NCI-H2081 treated with DMSO at 0.1 percent for 48 hours (cell line): ENCODE measurements around the gene STOX2.

Source experiments
- DNase-seq: peaks from one replicate; lab custom pipeline; 2025; lab: John Stamatoyannopoulos, UW

Gene STOX2, protein sequence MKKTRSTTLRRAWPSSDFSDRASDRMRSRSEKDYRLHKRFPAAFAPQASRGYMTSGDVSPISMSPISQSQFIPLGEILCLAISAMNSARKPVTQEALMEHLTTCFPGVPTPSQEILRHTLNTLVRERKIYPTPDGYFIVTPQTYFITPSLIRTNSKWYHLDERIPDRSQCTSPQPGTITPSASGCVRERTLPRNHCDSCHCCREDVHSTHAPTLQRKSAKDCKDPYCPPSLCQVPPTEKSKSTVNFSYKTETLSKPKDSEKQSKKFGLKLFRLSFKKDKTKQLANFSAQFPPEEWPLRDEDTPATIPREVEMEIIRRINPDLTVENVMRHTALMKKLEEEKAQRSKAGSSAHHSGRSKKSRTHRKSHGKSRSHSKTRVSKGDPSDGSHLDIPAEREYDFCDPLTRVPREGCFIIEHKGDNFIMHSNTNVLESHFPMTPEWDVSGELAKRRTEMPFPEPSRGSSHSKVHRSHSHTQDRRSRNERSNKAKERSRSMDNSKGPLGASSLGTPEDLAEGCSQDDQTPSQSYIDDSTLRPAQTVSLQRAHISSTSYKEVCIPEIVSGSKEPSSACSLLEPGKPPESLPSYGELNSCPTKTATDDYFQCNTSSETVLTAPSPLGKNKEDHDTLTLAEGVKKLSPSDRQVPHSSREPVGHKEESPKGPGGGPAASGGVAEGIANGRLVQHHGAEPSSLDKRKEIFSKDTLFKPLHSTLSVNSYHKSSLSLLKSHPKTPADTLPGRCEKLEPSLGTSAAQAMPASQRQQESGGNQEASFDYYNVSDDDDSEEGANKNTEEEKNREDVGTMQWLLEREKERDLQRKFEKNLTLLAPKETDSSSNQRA (N-terminal part only)

DNA sequence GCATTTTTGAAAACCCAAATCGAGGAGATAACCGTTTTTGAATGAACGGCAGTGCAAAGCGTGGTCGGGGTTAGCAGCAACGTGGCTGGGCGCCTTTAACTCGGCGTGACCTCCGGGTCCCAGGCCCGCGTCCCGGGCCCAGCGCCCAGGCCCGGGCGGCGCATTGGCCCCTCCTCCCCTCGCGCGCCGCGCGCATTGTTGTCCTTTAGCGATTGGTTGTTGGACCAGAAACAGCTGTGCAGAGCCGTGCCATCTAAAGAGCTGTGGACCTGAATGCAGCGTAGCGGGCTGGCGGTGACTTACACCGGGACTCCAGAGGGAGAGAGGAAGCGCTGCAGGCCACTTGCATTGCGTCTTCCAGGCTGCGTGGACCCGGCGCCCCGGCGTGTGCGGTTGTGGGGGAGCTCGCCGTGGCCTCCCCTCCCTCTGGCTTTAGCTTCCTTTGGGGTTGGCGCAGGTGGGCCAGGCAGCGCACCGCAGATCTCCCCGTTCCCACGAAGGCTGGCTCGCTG, at the start of gene STOX2:
Gene STOX2, plus strand, starts transcription at position 227 of the 512 bp plus-strand sequence. CDS start 1,484 bp downstream, outside the sequence.
- DNase-seq = no peak

- no peak for DNase-seq
Measured at GRCh38 chr4:183855323-183856190, 49.5 kb upstream of the STOX2 start.

DNA sequence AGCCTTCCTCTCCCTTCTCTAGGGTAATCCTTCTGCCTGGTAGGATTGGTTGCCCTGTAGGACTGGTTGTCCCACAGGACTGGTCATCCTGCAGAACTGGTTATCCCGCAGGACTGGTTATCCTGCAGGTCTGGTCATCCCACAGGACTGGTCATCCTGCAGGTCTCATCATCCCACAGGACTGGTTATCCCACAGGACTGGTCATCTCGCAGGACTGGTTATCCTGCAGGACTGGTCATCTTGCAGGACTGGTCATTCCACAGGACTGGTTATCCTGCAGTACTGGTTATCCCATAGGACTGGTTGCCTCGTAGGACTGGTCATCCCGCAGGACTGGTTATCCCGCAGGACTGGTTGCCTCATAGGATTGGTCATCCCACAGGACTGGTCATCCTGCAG, 48.1 kb upstream of the STOX2 start:
- DNase-seq = no peak

DNA sequence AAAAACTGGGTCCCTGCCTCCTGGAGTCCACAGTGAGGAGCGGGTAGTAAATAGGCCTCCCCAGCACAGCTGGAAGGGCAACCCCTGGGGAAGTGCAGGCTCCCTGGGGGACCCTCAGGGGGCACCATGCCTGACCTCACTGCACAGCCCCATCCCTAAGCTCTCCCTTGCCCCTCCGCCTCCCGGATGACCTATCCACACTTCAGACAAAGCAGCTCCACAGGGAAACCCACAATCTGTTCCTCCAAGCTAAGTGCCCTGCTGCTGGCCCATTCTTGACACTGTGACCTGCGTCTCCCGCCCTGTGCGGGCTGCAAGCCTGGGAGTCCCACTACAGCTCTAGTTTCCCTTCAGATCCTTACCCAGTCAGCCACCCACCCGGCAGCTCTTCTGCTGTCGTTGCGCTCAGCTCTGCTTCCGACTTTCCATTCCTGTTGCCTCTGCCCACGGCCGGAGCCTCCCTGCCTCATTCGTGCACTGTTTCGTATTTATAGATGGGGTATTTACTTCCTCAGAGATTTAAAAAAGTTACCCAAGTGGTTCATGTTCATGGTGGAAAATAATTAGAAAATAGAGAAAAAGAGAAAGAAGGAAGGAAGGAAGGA, 47.0 kb upstream of the STOX2 start:
- no peak for DNase-seq

GRCh38 chr4:183860119-183860518, 45.0 kb upstream of the STOX2 start:
- DNase-seq = no peak

- no peak for DNase-seq
Measured at GRCh38 chr4:183860731-183861130, 44.4 kb upstream of the STOX2 start.

- no peak for DNase-seq
Measured at GRCh38 chr4:183861426-183861825, 43.7 kb upstream of the STOX2 start.

DNA sequence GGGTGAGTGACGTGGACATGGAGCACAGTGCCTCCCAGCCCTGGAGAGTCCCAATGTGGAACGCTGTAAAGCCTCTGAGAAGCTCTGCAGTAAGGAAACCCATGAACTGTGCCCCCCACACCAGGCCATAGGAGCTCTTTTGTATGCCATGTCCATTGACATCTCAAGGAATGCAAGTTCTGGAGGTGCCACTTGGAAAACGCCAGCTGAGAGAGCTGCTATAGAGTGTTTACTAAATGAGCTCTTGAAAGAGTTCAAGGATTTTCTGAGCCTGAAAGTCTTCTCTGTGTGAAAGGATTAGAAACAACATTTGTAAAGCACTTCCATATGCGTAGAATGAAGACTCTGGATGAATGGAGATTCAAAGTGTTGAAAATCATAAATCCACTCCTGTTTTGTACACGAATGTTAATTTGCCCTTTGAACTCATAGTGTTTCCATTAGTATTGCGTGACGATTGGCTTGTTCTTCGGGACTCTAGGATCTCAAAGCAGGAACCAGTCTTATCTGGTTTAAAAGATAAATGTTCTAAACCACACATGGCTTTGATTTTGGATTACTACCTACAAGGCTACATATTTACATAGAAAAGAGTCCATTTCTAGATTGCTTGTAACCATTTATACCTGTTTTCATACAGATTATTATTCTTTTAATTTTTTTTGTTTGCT, 41.8 kb upstream of the STOX2 start:
- DNase-seq = no peak

DNA sequence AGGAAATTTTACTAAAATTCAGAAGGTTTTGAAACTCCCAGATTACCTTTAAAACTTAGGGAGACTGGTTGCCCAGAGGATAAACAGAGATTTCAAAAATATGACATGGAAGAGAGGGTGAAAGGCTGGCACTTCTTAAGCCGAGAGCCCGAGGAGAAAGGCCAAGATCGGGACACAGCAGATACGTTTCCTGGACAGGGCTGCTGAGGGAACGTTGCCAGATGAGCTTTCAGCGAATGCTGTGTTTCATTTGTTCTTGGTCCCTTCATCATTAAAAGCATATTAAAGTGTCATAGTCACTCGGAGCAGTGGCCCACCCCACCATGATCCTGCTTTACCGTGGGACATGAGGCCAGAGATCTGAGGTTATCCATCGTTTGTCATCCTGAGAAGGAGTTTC, 37.9 kb upstream of the STOX2 start:
- no peak for DNase-seq

- DNase-seq = no peak
Measured at GRCh38 chr4:183870997-183871396, 34.1 kb upstream of the STOX2 start.

DNA sequence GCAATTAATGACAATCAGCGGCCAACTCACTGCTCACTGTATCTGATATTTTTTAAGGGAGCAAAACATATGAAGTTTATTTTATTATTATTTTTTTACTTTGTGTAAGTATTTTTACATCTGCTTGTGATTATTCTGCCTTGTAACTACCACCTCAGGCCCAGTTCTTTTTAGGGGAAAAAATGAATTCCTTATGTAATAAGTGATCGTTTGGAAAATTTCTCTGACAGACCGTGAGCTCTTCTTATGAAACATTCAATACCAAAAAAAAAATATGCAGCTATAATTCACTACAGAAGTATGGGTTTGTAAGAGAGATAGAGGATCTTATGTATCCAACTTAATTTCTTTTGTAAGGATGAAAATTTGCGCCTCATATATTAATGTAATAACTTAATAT, 33.5 kb upstream of the STOX2 start:
- no peak for DNase-seq

GRCh38 chr4:183872531-183872930, 32.6 kb upstream of the STOX2 start:
- no peak for DNase-seq

DNA sequence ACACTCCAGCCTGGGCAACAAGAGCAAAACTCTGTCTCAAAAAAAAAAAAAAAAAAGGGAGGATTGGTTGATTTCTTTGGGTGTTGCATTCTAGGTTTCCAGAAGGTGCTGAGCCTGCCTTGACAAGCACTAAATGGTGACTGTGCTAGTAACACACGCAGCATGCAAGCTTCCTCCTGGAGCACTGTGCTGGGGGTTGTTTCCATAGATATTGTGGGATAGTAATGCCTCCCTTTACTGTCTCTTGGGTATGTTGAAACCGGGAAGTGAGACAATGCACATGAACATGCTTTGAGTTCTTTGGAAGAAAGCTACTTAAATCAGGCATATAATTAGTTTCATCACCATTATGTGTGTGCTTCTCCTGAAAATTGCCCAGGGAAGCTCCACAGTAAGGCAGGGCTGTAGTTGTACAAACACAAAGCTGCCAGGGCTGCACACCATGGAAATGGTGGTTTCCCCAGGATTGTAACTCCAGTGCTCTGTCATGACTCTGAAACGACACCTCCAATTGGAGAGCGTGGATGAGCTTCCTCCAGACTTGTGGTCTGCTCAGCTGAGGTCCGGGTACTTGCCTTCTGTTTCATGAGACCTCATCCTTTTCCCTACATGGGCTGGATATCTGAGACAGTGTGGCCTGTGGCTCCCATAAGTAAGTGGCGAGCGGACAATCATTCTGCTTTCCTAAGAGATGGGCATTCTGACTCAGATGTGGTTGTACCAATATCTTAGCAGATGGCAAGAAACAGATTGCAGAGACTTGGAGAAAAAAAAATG, 31.5 kb upstream of the STOX2 start:
- DNase-seq = no peak

DNA sequence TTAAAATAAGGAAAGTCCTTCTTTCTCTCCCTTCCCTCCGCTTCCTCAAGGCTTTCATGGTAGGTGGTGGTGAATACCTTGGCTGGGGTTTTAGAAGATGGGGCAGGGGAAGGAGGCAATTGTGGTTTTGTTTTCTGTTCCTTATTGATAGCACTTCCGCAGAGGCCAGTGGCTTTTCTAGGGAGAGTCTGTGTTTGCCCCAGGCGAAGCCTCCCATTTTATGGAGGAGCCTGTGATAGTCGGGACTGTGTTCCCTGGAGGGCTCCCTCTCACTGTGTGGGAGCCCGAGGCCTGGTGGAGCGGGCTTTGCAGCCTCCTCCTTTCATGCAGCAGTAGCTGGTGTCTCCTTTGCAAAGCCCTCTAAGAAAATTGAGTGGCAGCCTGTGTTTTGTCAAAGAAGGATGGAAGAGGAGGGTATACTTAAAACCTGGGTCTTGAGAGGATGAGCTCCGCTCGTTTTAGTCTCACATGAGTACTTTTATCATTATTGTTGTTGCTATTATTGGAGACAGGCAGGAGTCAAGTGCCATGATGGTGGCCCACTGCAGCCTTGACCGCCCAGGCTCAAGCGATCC, 29.8 kb upstream of the STOX2 start:
- no peak for DNase-seq

GRCh38 chr4:183876268-183876934, 28.7 kb upstream of the STOX2 start:
- peak; percentile 36 for DNase-seq

DNA sequence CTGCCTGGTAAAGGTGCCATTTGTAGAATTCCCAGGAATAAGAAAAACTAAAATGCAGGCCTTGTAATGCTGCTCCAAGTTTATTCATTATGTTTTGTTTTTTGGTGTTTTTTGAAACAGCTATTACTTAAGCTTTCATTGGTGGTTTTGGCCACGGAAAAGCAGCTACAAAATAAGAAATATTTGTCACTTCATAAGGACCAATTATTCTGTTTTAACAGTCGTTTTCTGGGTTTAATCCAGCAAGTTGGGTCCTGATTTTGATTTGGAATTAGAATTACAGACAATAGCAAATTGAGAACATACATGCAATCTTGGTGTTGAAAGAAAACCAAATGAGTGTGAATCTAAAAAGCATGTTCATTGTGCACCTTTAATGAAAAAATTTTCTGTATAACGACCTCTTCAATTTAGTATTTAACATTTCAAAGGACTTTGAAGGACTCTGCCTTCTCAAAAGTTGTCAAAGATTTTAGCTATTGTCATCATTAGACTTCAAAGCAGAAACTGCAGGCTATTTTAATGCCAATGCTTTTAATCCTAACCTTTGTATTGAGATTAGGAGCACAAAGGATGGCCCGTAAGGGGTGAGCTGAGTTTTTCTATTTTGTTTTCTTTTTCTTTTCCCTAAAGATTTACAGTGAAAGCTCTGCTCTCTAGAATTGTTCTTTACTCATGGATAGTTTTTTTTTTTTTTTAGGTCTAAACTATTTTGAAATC, 26.7 kb upstream of the STOX2 start:
- DNase-seq = no peak

GRCh38 chr4:183885205-183885720, 19.8 kb upstream of the STOX2 start:
- DNase-seq = no peak

- no peak for DNase-seq
Measured at GRCh38 chr4:183887351-183887750, 17.8 kb upstream of the STOX2 start.
